Endothelial cell of umbilical vein (primary cell): ENCODE results near the gene MYPN.

Source experiments
- EZH2 ChIP-seq: IDR thresholded peaks from 2 replicates; pipeline ENCODE4 v1.6.1; 2012; ENCODE audit warnings: borderline replicate concordance, low read depth, mild to moderate bottlenecking, moderate library complexity, low read length, inconsistent platforms; ENCODE audit not compliant: severe bottlenecking
- FOS ChIP-seq: IDR thresholded peaks from 2 replicates; pipeline ENCODE4 v1.6.1; 2011; ENCODE audit warnings: mild to moderate bottlenecking, low read length, moderate library complexity, borderline replicate concordance; ENCODE audit not compliant: insufficient read depth
- JUN ChIP-seq: IDR thresholded peaks from 2 replicates; pipeline ENCODE4 v1.6.1; 2011; ENCODE audit warnings: borderline replicate concordance, low read depth; ENCODE audit not compliant: insufficient read length, insufficient read depth
- POLR2A ChIP-seq: IDR thresholded peaks from 2 replicates; pipeline ENCODE4 v1.6.1; 2012; ENCODE audit warnings: low read depth, mild to moderate bottlenecking, control low read depth, low read length
- POLR2AphosphoS5 ChIP-seq: IDR thresholded peaks from 2 replicates; pipeline ENCODE4 v1.6.1; 2012; ENCODE audit warnings: low read depth, mild to moderate bottlenecking, control low read depth, low read length, moderate library complexity; ENCODE audit not compliant: insufficient read depth
- TF ChIP-seq, protein P1 (sequence below), 2 donors: IDR thresholded peaks; 1 replicate in 1 of 2; 2 replicates in 1 of 2; pipeline ENCODE4 v1.5.1; 2011; ENCODE audit warnings: low read length in 2 of 2, mild to moderate bottlenecking in 2 of 2, moderate library complexity in 2 of 2, control low read depth in 1 of 2, inconsistent platforms in 1 of 2, low read depth in 1 of 2; ENCODE audit not compliant: insufficient read depth in 1 of 2; ENCODE audit errors: extremely low read depth in 1 of 2
- TF ChIP-seq, protein P2 (sequence below): IDR thresholded peaks from 2 replicates; pipeline ENCODE4 v1.6.1; 2011; ENCODE audit not compliant: insufficient read depth, insufficient read length

DNA sequence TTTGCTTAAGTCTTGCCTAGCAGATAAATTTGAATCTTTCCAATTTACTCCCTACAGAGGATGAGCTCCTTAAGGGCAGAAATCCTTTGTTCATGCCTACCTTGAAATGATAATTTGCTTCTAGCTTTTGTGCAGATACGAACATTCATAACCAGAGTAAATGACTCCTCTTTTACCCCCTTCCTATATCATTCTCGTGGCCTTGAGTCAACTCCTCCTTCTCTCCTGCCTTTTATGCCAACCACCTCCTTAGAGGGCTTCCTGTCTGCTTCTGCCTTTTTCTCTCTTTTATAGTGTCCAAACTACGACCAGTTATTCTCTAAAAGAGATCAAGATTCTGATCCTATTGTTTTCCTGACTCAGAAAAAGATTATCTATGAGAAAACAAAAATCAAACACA, 36.4 kb downstream of the MYPN start:
- TF ChIP-seq, protein P1, sequence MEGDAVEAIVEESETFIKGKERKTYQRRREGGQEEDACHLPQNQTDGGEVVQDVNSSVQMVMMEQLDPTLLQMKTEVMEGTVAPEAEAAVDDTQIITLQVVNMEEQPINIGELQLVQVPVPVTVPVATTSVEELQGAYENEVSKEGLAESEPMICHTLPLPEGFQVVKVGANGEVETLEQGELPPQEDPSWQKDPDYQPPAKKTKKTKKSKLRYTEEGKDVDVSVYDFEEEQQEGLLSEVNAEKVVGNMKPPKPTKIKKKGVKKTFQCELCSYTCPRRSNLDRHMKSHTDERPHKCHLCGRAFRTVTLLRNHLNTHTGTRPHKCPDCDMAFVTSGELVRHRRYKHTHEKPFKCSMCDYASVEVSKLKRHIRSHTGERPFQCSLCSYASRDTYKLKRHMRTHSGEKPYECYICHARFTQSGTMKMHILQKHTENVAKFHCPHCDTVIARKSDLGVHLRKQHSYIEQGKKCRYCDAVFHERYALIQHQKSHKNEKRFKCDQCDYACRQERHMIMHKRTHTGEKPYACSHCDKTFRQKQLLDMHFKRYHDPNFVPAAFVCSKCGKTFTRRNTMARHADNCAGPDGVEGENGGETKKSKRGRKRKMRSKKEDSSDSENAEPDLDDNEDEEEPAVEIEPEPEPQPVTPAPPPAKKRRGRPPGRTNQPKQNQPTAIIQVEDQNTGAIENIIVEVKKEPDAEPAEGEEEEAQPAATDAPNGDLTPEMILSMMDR (IDR thresholded peaks at IDR 0.05; ENCODE audit: extremely low read depth in 1 of 2, insufficient read depth in 1 of 2, low read depth in 1 of 2, low read length in 2 of 2): no peak
- TF ChIP-seq EZH2 (no peak), POLR2A (no peak), POLR2AphosphoS5 (no peak), FOS (no peak), JUN (no peak)
- TF ChIP-seq, protein P2, sequence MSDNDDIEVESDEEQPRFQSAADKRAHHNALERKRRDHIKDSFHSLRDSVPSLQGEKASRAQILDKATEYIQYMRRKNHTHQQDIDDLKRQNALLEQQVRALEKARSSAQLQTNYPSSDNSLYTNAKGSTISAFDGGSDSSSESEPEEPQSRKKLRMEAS: no peak
